ENCODE measurements around the gene WDR33.

WDR33 gene

GRCh38 chr2:127847931-127848330 lies 37.0 kb upstream of the WDR33 start:
- ChIA-PET CTCF (no interaction called here), POLR2A (no interaction called here)
- no peak for DNase-seq (ENCODE audit: extremely low spot score)
- TF ChIP-seq CTCF (IDR thresholded peaks at IDR 0.05; ENCODE audit: control extremely low read depth, extremely low read depth, low read depth, missing control alignments): no peak

GRCh38 chr2:127844973-127845372 lies 34.0 kb upstream of the WDR33 start:
- TF ChIP-seq CTCF (IDR thresholded peaks at IDR 0.05; ENCODE audit: control extremely low read depth, extremely low read depth, low read depth, missing control alignments): no peak
- ChIA-PET CTCF (interaction anchor here (0.7 to 1.8 kb wide), 5 partner anchors 13 to 32 kb away, joined by 3 to 6 read pairs (median 4); partner anchors contain the start of gene POLR2D), POLR2A (no interaction called here)
- no peak for DNase-seq (ENCODE audit: extremely low spot score)

- TF ChIP-seq CTCF (IDR thresholded peaks at IDR 0.05; ENCODE audit: control extremely low read depth, extremely low read depth, low read depth, missing control alignments): no peak
- POLR2A ChIA-PET: interaction anchor here (0.6 kb wide), 1 partner anchor 977 kb away, joined by 8 read pairs; no protein-coding TSS in a partner anchor
- CTCF ChIA-PET: interaction anchor here (1.1 to 1.5 kb wide), 2 partner anchors 14 to 15 kb away, joined by 3 read pairs; no protein-coding TSS in a partner anchor
- DNase-seq (ENCODE audit: extremely low spot score): no peak
These were observed 32.7 kb upstream of the WDR33 start for GRCh38 chr2:127843677-127844076.

- ChIA-PET CTCF (interaction anchor here (0.7 to 1.6 kb wide), 3 partner anchors 10 to 15 kb away, joined by 4 read pairs; no protein-coding TSS in a partner anchor), POLR2A (interaction anchor here (0.5 to 0.8 kb wide), 2 partner anchors 9 to 15 kb away, joined by 3 to 4 read pairs; no protein-coding TSS in a partner anchor)
- no peak for DNase-seq (ENCODE audit: extremely low spot score)
- TF ChIP-seq CTCF (IDR thresholded peaks at IDR 0.05; ENCODE audit: control extremely low read depth, extremely low read depth, low read depth, missing control alignments): no peak
These were observed 30.7 kb upstream of the WDR33 start for GRCh38 chr2:127841466-127842178.

- ChIA-PET POLR2A (no interaction called here), CTCF (no interaction called here)
- DNase-seq (ENCODE audit: extremely low spot score): no peak
- TF ChIP-seq CTCF (IDR thresholded peaks at IDR 0.05; ENCODE audit: control extremely low read depth, extremely low read depth, low read depth, missing control alignments): no peak
These were observed 29.9 kb upstream of the WDR33 start for GRCh38 chr2:127840893-127841292.

GRCh38 chr2:127834951-127835350 lies 24.0 kb upstream of the WDR33 start:
- TF ChIP-seq CTCF (IDR thresholded peaks at IDR 0.05; ENCODE audit: control extremely low read depth, extremely low read depth, low read depth, missing control alignments): no peak
- ChIA-PET CTCF (interaction anchor here (2.7 kb wide), 1 partner anchor 13 kb away, joined by 8 read pairs; no protein-coding TSS in a partner anchor), POLR2A (no interaction called here)
- no peak for DNase-seq (ENCODE audit: extremely low spot score)
